WTC11 (cell line): Measurements from ENCODE around the gene RBM11.

Experiments
- CTCF ChIP-seq: fragments of 200-600 bp; IDR thresholded peaks from 2 replicates; pipeline ENCODE4 v1.8.0; 2022; ENCODE audit warnings: antibody characterized with exemption
- E2F1 ChIP-seq: sonication (generic); formaldehyde crosslinking; IDR thresholded peaks from 2 replicates; pipeline ENCODE4 v1.8.0; 2022; ENCODE audit warnings: mild to moderate bottlenecking, missing genetic modification reagents
- STAT6 ChIP-seq: sonication (generic); formaldehyde crosslinking; conservative IDR thresholded peaks from 2 replicates; pipeline ENCODE4 v1.8.1; 2023; ENCODE audit warnings: mild to moderate bottlenecking, low read depth, missing genetic modification reagents, moderate library complexity
- ZNF396 ChIP-seq: fragments of 250-450 bp; sonication (Bioruptor Pico); IDR thresholded peaks from 2 replicates; pipeline ENCODE4 v1.8.0; 2021; ENCODE audit warnings: mild to moderate bottlenecking, moderate library complexity, borderline replicate concordance

- no peak for TF ChIP-seq CTCF
- TF ChIP-seq E2F1: no peak
- TF ChIP-seq STAT6 (CRISPR knock-in tag): no peak
- TF ChIP-seq ZNF396: no peak
Measured at GRCh38 chr21:14243874-14244273, 27.9 kb downstream of the RBM11 start.
